ENCODE results near the gene TMEM63B.

- TF ChIP-seq CTCF (IDR thresholded peaks at IDR 0.05), result no peak
- no peak for TF ChIP-seq POLR2A (IDR thresholded peaks at IDR 0.05)
Observed at GRCh38 chr6:44123544-44123943, 3.8 kb upstream of the TMEM63B start.

All from thyroid gland (tissue), 4 donors.